NCI-H2029 treated with DMSO at 0.1 percent for 48 hours (cell line): ENCODE results near the gene CEBPA.

Experiments
- DNase-seq: peaks from one replicate; lab custom pipeline; 2025; lab: John Stamatoyannopoulos, UW

The CEBPA gene

GRCh38 chr19:33271246-33272021, 30.9 kb downstream of the CEBPA start:
- DNase-seq, result no peak

DNA sequence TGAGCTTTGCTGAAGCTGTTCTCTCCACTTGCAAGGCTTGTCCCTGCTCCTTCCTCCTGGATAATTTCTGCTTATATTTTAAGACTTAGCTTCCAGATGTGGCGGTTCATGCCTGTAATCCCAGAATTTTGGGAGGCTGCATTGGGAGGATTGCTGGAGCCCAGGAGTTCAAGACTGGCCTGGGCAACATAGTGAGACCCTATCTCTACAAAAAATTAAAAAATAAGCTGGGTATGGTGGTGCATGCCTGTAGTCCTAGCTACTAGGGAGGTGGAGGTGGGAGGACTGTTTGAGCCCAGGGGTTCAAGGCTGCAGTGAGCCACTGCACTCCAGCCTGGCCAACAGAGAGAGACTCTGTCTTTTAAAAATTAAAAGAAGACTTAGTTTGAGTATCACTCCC, 31.6 kb downstream of the CEBPA start:
- no peak for DNase-seq

- no peak for DNase-seq
Observed at GRCh38 chr19:33269016-33269415, 33.3 kb downstream of the CEBPA start.

DNA sequence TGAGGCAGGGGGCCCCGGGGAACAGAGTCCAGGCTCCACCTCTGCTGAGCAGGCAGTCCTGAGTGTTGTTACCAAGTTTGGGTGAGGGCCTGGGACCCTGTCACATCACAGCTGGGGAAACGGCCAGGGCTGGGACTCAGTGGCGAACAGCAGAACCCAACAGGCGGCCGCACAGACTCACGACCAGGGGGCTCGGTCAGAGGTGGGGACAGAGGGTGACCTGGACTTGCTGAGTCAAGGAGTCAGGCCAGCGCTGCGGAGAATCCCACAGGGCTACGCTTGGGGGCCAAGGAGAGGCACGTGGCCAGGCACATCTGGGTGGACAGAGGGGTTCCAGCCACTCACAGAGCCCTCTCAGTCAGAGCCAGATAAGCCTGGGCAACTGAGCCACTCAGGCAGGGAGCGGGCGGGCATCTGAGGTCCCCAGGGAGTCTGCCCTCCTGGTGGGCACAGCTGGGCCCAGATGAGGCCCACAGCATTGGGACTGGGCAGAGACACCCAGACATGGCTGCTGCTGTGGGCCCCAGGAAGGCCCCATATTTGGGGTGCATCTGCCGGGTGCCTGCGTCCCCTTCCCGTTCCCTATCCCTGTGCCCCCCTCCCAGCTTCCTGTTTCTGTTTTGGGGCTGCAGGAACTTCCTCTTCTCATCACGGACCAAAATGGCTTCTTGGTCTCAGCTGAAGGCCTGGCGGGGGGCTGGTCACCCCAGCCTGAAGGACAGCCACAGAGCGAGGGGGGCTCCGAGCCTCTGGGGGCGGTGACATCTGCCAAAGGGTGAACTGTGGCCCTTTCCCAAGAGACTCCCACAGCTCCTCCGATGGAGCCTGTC, 34.0 kb downstream of the CEBPA start:
- no peak for DNase-seq

GRCh38 chr19:33267706-33268105, 34.6 kb downstream of the CEBPA start:
- no peak for DNase-seq

DNA sequence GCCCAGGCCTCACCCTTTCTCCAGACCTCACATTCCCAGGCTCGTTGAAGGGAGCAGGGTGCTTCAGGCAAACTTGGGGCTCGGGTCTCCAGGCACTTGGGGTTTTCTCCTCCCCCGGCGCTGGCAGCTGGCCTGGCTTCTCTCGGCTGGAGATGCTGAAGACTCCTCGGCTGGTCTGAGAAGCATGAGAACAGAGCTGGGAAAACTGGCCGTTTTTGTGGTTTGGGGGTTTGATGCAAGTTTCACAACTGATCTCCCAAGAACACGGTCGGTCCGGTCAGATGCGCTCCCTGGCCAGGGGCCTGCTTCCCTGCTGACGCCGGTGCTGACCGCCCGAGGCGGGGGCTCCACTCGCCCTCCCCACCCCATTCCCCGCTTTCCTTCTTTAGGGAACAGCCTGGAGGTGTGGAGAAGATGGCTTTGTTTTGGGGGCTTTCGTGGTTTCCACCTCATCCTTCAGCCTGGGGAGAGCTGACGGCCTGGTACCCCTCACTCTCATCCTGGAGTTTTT, 35.3 kb downstream of the CEBPA start:
- no peak for DNase-seq

DNA sequence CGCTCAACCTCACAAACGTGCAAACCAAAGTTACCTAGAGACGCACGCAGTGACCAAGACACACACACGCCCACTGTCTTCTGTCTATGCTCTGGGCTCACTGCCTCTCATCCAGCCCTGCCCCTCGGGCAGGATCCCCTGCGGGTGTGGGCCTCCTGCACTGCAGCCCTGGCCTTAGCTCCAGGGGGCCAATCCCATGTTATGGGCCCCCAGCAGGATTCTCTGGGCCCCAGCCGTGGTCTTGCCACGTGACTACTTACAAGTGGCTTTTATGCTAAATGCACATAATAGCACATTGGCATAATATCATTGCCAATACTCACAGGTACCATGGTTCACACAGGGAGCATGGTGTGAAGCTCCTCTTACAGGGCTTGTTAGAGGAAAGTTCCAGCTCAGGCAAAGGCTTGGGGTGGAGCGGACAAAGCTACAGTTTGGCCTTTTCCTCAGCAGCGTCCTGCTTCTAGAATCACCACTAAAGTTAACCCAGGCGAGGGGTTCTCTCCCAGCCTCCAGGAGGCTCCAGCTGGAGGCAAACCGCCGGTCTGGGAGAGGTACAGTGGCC, 37.4 kb downstream of the CEBPA start:
- DNase-seq, result no peak

DNA sequence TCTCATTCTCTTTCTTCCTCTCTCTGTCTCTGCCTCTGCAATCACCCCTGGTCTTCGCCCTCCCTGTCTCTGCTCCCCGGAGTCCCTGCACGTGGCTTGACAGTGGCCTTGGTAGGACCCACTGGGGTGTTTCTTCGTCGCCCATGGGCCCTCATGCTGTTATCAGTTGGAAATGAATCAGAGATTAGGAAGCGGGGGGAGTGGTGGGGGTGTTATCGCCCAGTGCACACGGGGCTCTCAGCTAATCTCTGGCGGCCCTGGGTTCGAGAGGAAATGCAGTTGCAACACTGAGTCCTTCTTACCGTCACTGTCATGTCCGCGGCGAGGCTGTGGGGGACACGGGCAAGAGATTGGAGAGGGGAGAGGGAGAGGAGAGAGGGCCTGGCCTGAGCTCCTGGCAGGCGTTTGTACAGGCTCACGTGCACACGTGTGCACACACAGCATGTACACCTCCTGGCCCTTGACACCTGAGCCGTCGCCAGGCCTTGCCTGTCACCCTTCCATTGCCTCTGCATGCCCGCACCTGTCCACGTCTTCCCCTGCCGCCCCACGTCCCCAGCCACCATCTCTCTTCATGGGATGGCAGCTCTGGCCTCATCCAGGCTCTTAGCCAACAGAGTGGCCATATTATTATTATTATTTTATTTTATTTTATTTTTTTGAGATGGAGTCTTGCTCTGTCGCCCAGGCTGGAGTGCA, 38.9 kb downstream of the CEBPA start:
- no peak for DNase-seq

DNA sequence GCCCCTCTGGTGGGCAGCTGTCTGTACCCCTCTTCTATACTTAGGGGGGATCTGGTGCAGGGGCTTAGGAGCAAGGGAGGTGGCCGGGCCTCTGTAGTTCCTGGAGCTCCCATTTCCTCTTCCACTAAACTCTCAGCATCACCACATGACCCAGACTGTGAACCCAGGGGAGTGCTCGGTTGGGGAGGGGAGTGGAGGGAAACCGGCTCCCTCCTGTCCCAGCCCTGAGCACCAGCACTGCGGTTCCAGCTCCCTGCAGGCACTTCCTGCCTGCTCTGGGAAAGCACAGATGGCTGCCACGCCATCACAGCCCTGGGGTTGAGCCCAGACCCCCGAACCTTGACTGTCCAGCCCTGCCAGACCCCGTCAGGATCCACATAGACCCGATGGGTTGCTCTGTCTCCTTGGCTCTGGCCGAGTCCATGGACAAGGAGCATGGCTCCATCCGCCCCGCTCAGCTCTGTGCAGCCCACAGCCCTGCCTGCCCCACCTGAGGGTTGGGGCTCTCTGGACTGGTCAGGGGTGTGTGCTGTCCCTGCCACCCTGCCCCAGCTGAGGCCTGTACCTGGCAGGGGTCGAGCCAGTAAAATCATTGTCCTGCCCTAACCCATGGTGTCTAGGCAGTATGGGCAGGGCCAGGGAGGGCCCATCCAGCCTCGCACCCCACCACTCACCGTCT, 40.7 kb downstream of the CEBPA start:
- no peak for DNase-seq

DNA sequence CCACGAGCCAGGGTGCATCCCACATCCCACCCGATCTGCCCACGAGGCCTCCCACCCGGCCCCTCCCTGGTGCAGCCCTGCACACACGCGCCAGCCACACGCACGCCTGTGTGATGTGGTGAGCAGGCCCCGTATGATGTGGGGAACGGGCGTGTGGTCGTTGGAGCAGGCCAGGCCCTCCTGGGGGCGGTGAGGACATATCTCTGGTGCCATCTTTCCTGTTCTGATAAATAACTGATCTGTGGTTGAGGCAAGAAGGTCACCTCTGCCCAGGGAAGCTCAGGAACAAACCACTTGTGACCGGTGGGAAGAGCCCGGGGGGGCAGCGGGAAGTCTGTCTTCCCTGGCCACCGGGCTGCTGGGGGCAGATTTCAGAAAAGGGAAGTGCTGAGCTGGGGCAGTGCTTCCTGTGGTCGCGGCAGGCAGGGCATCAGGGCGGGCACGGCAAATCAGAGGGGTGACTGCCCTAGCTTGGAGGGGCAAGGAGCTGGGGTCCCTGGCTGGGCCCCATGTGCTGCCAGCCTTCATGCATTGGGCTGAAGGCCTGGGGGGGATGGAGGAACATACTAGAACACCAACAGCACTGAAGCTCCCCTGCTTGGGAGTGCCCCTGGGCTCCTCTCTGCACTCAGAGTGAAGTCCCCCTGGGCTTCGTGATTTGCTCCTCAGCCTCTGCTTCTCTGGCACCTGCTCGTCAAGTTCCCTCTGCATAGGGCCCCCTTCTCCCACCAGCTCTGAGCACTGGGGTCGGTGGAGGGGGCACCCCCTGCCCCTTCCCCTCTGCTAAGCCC, 41.5 kb downstream of the CEBPA start:
- no peak for DNase-seq

- no peak for DNase-seq
Observed at GRCh38 chr19:33259539-33259938, 42.8 kb downstream of the CEBPA start.

GRCh38 chr19:33257828-33258227, 44.5 kb downstream of the CEBPA start:
- DNase-seq, result no peak

DNA sequence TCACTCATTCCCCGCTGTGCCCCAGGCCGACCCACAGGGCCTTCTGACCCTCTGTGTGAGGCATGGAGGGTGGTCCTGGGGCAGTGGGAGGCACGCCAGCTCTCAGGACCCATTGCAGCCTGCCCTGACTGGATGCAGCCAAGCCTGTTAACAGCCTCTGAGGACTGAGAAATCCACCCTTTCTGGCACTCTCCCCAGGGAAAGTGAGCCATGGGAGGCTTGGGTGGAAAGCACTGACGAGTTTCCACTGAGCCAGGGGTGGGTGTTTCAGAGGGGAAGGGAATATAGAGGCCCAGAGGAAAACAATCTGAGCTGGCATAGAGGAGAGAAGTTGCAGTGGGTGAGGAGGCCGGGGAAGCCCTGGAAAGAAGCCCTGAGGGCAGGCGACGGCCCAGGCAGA, 46.1 kb downstream of the CEBPA start:
- no peak for DNase-seq

DNA sequence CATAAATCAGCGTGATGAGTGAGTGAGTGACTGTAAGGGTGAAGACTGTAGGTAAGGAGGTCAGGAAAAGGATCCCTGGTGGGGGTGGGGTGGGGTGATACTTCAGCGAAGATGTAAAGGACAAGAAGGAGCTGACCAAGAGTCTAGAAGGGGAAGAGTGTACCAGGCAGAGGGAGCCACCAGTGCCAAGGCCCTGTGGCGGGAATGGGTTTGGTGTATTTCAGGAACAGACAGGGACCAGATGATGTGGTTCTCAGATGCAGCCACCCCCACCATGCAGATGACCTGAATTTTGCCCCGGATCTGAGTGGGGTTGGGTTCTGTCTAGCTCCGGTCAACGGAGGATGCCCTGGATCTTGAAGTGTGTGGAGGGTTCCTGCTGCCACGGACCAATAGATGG, 46.6 kb downstream of the CEBPA start:
- no peak for DNase-seq

GRCh38 chr19:33254245-33254824, 48.0 kb downstream of the CEBPA start:
- DNase-seq, result no peak

GRCh38 chr19:33252971-33253370, 49.4 kb downstream of the CEBPA start:
- no peak for DNase-seq

DNA sequence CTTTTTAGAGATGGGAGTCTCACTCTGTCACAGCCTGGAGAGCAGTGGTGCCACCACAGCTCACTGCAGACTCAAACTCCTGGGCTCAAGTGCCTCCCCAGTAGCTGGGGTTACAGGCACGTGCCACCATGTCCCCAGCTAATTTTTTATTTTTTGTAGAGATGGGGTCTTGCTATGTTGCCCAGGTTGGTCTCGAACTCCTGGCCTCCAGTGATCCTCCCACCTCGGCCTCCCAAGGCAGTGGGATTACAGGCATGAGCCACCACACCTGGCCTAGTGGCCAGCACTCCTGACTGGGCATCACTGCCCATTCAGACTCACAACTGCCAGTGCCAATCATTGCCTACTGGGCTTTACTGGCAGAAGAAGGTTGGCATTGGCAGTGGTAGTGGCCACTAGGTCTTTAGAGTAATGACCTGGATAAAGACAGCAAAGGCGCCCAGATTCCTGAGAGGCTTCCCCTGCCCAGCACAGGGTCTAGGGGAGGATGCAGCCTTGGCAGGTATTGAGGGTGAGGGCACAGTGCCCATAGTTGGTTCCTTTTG, 49.8 kb downstream of the CEBPA start:
- no peak for DNase-seq

- no peak for DNase-seq
Observed at GRCh38 chr19:33251526-33252090, 50.7 kb downstream of the CEBPA start.

DNA sequence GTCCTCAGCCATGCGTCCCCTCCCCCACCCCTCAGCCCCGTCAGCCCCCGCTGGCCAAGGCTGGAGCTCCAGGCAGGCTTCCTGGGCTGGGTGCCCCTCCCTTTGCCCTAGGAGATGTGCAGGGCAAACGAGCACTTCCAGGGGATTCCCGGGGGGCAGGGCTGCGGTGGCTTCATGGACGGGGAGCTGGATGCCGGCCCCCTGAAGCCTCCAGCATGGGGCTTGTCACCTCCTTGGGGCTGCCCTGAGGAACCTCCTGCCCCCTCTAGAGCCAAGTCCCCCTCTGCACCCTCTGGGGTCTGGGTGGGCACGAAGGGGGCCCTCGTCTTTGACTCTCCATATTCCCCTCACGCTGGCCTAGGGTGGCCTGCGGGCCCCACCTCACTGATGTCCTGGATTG, 51.3 kb downstream of the CEBPA start:
- DNase-seq, result no peak

- no peak for DNase-seq
Observed at GRCh38 chr19:33250500-33250899, 51.8 kb downstream of the CEBPA start.
